HG02571 (cell line): ENCODE data around the gene TCTN1.
"Not testable (repeated sequence)": the region's sequence is repeated elsewhere in the genome, so short reads cannot be mapped to it uniquely, and the experiment has no call there.

Source experiments
- ATAC-seq: cut with Tn5 transposase; IDR thresholded peaks from one replicate; pipeline ENCODE4 v1.9.1; 2021; ENCODE audit warnings: mild to moderate bottlenecking, moderate library complexity; ENCODE audit not compliant: unreplicated experiment

Gene TCTN1

DNA sequence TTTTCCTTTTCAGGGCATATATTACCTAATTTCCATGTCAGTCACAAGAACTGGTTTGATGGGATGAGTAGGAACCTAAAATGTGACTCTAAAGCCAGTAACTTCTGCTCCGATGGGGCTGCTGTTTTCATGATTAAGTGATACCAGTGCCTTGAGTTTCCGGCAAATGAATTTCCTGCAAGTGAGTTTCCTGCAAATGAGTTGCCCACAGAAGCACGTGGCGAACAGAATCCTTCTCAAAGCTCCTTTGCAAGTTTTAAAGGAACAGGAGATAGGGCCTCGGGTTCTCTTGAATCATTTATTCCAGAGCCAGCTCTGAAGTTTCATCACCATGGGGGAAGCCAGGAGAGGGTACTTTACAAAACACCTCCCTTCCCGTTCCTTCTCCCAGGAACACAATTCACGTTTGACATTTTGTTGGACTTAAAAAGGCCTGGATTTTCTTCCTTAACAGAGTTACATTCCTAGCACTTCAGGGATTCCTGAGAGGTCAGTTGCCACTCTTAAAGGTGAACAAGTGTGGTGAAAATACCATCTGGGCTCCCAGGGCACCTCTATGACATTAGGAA, 28.6 kb upstream of the TCTN1 start:
- ATAC-seq, result no peak

GRCh38 chr12:110587102-110587501, 26.8 kb upstream of the TCTN1 start:
- ATAC-seq, result not testable (repeated sequence)

GRCh38 chr12:110590059-110590458, 23.9 kb upstream of the TCTN1 start:
- ATAC-seq, result no peak

DNA sequence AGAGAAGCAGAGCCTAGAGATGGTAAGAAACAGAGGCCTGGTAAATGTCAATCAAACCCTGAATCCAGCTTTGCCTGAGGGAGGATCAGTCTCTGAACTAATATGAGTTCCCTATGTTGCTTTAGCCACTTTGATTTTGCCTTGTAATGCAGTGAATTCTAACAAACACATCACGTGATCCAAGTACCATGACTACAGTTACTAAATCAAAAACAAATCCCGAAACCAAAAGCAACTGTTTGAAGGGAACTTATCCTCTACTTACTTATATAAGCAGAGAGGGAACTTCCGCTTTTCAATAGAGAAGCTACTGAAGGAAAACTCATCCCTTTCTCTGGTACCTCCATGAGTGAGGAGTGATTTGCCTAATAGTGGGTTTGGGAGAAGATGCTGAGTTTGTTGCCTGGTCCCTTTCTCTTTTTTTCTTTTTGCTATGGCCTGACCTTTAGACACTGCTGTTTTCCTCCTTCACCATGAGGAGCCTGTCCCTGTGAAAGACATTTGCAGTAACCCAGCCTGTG, 23.1 kb upstream of the TCTN1 start:
- ATAC-seq, result no peak

- no peak for ATAC-seq
Observed at GRCh38 chr12:110591451-110592051, 22.4 kb upstream of the TCTN1 start.

GRCh38 chr12:110592078-110592477, 21.9 kb upstream of the TCTN1 start:
- ATAC-seq, result no peak

- ATAC-seq, result not testable (repeated sequence)
Observed at GRCh38 chr12:110592919-110593318, 21.0 kb upstream of the TCTN1 start.

- ATAC-seq, result no peak
Observed at GRCh38 chr12:110597885-110598284, 16.0 kb upstream of the TCTN1 start.

DNA sequence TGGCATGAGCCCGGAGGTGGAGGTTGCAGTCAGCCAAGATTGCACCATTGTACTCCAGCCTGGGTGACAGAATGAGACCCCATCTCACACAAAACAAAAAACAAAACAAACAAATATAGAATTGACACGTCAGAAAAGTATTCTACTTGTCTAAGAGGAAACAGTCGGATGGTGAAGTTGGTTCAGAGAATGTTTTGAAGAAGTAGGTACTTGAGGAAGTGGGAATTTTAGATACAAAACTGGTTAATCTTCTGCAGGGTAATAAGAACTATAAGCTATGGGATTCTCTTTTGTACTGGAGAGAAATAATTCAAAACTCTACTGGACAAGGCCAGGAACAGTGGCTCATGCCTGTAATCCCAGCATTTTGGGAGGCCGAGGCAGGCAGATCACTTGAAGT, 14.6 kb upstream of the TCTN1 start:
- ATAC-seq, result no peak

GRCh38 chr12:110600254-110600653, 13.7 kb upstream of the TCTN1 start:
- ATAC-seq, result no peak

DNA sequence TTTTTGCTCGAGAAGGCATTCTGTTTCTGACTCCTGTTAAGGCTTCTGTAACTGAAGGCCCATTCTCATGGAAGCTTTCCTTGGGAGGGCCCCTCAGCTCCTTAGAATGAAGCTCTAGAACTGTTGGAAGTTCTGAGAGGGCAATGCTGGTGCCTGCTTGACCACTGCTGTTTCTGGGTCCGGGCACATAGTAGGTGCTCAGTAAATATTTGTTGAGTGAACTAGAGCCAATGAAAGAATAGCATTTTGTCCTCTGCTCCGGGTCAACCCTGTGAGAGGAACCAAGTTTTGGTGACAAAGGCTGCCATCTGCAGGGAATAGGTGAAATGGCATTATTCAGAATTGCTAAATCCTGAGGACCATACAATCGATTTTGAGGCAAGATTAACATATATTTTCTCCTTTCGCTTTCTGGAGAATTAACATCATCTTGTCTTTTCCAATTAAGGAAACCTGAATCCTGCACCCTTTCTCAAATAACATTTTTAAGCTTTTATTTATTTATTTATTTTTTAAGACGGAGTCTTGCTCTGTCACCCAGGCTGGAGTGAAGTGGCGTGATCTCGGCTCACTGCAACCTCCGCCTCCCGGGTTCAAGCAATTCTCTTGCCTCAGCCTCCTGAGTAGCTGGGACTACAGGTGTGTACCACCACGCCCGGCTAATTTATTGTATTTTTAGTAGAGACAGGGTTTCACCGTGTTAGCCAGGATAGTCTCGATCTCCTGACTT, 11.7 kb upstream of the TCTN1 start:
- not testable (repeated sequence) for ATAC-seq

DNA sequence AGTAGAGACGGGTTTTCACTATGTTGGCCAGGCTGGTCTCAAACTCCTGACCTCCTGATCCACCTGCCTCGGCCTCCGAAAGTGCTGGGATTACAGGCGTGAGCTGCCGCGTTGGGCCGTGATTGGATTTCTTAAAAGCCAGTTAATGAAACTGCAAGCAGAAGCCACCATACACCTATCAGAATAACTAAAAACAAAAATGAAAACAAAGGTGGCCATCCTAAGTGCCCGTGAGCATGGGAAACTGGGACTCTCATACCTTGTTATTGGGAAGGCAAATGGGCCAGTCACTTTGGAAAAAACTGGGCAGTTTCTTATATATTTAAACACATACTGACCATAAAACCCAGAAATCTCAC, 7.7 kb upstream of the TCTN1 start:
- no peak for ATAC-seq

GRCh38 chr12:110613071-110613770, 708 bp upstream of the TCTN1 start:
- ATAC-seq, result no peak

GRCh38 chr12:110615171-110615570, 1.2 kb downstream of the TCTN1 start:
- ATAC-seq, result no peak

DNA sequence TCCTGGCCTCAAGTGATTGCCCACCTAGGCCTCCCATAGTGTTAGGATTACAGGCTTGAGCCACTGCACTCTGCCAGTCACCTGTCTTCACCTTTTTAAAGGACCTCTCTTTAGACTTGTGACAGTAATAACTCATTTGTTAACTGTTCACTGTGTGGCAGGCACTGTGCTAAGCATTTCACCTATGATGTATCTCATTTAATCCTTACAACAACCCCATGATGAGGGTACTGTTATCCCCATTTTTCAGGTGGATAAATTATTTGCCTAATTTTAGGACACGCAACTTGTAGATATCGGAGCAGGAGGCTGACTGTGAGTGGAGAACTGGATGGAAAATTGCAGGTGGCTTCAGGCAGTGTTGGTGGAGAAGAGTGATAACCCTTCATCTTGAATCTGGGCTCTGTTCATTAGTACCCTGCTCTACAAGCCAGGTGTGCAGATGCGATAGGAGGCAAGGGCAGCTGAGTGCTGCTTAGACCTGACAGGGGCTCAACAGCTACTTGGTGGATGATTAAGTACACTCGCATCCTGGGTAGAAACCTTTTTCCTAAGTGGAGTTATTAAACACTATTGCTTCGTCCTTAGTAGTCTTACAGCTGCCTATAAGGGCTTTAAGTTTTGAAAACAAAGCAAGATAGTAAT, 2.7 kb downstream of the TCTN1 start:
- ATAC-seq, result no peak

DNA sequence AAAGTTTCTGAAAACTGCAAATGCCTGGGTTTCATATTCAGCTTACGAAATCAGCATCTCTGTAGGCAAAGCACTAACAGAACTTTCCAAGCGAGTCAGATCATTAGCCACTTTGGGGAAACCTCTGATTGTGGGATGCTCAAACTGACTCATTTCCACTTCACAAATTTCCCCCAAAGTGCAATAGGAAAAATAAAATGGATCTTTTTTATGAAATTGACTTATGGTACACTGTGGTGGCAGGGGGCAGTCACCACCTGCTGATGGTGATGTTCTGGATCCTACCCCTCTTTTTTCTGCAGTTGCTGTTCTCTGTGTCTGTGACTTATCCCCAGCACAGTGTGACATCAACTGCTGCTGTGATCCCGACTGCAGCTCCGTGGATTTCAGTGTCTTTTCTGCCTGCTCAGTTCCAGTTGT, 5.6 kb downstream of the TCTN1 start:
- peak; percentile 47 for ATAC-seq

DNA sequence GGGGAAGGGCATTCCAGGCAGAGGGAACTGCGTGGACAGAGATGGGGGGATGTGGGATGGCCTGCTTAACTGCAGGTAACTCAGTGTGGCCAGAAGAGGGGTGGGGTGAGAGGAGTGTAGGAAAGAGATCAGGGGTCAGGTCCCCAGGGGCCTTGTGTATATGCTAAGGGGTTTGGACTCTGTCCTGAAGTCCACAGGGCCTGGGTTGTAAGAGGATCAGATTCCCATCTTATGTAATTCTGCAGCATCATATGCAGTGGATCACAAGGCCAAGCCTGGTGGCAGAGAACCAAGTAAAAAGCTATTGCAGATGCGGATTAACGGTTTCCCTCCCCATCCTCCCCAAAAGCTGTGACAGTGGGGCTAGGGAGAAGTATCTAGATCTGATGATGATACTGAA, 8.7 kb downstream of the TCTN1 start:
- ATAC-seq, result no peak

GRCh38 chr12:110627500-110628195, 13.7 kb downstream of the TCTN1 start:
- ATAC-seq, result no peak

GRCh38 chr12:110635055-110635454, 21.1 kb downstream of the TCTN1 start:
- ATAC-seq, result no peak

- ATAC-seq, result no peak
Observed at GRCh38 chr12:110636516-110636915, 22.6 kb downstream of the TCTN1 start.
